DOHH2 (cell line): Measurements from ENCODE around the gene NKX2-2.

ENCODE experiments used
- EZH2phosphoT487 ChIP-seq: fragments of 200-600 bp; sonication (generic); IDR thresholded peaks from 2 replicates; pipeline ENCODE4 v1.6.1; 2017; ENCODE audit warnings: borderline replicate concordance, mild to moderate bottlenecking, antibody characterized with exemption, low read length, moderate library complexity, mixed read lengths
- TF ChIP-seq, protein P1 (sequence below): fragments of 200-600 bp; sonication (generic); IDR thresholded peaks from one replicate; pipeline ENCODE4 v1.5.1; 2014; ENCODE audit warnings: antibody characterized with exemption, mild to moderate bottlenecking, low read depth, low read length; ENCODE audit not compliant: poor library complexity, severe bottlenecking

DNA sequence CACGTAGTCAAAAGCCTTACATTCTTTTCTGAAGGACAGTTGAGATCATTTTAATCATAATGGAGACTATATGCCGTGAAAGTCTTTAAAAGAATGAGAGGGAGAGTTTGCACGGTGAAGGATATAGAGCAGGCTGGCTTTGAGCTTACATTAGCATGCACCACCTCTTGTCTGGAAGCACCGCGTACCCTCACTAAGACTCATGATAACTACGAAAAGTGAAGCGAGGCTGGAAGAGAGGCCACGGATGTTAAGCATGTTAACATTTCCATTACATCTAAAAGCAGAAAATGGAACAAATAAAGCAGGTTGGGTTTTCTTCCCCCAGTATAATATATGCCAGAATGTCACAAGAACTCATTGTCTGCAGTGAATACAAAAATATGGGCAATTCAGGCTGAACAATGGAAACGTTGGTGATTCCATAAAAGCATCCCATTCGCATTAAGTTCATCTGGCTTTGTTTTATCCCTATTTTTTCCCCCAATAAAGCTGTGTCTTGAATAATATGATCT lies 40.6 kb upstream of the NKX2-2 start:
- TF ChIP-seq, protein P1, sequence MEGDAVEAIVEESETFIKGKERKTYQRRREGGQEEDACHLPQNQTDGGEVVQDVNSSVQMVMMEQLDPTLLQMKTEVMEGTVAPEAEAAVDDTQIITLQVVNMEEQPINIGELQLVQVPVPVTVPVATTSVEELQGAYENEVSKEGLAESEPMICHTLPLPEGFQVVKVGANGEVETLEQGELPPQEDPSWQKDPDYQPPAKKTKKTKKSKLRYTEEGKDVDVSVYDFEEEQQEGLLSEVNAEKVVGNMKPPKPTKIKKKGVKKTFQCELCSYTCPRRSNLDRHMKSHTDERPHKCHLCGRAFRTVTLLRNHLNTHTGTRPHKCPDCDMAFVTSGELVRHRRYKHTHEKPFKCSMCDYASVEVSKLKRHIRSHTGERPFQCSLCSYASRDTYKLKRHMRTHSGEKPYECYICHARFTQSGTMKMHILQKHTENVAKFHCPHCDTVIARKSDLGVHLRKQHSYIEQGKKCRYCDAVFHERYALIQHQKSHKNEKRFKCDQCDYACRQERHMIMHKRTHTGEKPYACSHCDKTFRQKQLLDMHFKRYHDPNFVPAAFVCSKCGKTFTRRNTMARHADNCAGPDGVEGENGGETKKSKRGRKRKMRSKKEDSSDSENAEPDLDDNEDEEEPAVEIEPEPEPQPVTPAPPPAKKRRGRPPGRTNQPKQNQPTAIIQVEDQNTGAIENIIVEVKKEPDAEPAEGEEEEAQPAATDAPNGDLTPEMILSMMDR: no peak
- TF ChIP-seq EZH2phosphoT487: no peak
